Right lobe of liver (tissue), 4 donors: ENCODE results near the gene COL28A1.

Source experiments
- CTCF ChIP-seq, 4 donors: fragments of 200-600 bp in 3 of 4; fragments of 450-650 bp in 1 of 4; IDR thresholded peaks; one replicate each; pipeline versions ENCODE4 v1.5.1 to v1.8.0; 2016 to 2022; ENCODE audit warnings: antibody characterized with exemption in 4 of 4, mild to moderate bottlenecking in 2 of 4
- POLR2A ChIP-seq: fragments of 450-650 bp; IDR thresholded peaks from one replicate; pipeline ENCODE4 v1.6.1; 2017; ENCODE audit warnings: antibody characterized with exemption, mild to moderate bottlenecking
- donor health status: DM: no; HTN: no; CAD: no.
- donor health status: DM: no; HTN: no; CAD: no.
- donor health status: DM: no; HTN: yes; CAD: no.

DNA sequence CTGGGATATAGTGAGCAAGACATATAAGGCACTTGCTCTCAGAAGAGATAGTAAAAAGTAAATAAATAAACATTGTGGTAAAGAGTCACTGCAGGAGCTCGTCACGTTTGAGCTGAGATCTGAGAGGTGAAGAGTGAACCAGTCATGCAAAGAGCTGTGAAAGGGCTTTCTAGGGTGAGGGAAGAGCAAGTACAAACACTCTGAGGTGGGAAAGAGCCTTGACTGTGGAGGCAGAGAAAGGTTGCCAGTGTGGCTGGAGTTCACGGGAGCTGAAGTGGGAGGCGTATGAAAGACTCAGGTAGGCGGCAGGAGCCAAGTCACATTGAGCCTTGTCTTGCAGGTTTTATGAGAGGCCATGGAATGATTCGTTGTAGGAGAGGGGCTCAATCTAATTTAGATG, 212.3 kb downstream of the COL28A1 start:
- no peak for TF ChIP-seq CTCF (IDR thresholded peaks at IDR 0.05)
- TF ChIP-seq POLR2A: no peak
